Activated CD8-positive, alpha-beta T cell treated with anti-CD3 and anti-CD28 coated beads for 36 hours (primary cell): ENCODE data around the gene RAB22A. TPM values are rescaled to one million over a fixed set of nuclear protein-coding genes. Genes with fewer than 3 reads are reported as not detected.

Source experiments
- ATAC-seq: fragments of 200-7000 bp; cut with Tn5 transposase; one replicate; pipeline ENCODE4 v1.10.0; 2021; ENCODE audit warnings: mild to moderate bottlenecking, moderate library complexity
- CTCF ChIA-PET: fragments of 350-600 bp; sonication (Branson Sonifier 250); formaldehyde crosslinking; loops from one replicate; lab custom pipeline; 2021; ENCODE audit warnings: antibody characterized with exemption; lab: Charles Lee
- POLR2A ChIA-PET: fragments of 350-600 bp; sonication (Branson Sonifier 250); formaldehyde crosslinking; loops from one replicate; lab custom pipeline; 2021; ENCODE audit warnings: antibody characterized with exemption; lab: Charles Lee
- DNase-seq: peaks from one replicate; pipeline ENCODE4 v3.0.0-alpha.2; 2020
- H3K27ac Mint-ChIP-seq: one replicate; pipeline ENCODE4 v1.8.0; 2021; ENCODE audit warnings: mild to moderate bottlenecking, mixed read lengths
- H3K27me3 Mint-ChIP-seq: one replicate; pipeline ENCODE4 v1.8.0; 2021; ENCODE audit warnings: mixed read lengths
- H3K36me3 Mint-ChIP-seq: one replicate; pipeline ENCODE4 v1.8.0; 2021; ENCODE audit warnings: low read depth, mixed read lengths
- H3K4me1 Mint-ChIP-seq: one replicate; pipeline ENCODE4 v1.8.0; 2021; ENCODE audit warnings: low read depth, mixed read lengths
- H3K4me3 Mint-ChIP-seq: one replicate; pipeline ENCODE4 v1.8.0; 2021; ENCODE audit warnings: mild to moderate bottlenecking, moderate library complexity, mixed read lengths
- H3K9me3 Mint-ChIP-seq: one replicate; pipeline ENCODE4 v1.8.0; 2021; ENCODE audit warnings: mixed read lengths
- intact Hi-C: fragments of 100-400 bp; cut with micrococcal nuclease; formaldehyde crosslinking; loops from one replicate; pipeline ENCODE4 v1.10.0; 2022
- total RNA-seq, 2 experiments: library from RNA; stranded (reverse); gene quantifications; one replicate each; pipeline ENCODE4 v1.2.3, GENCODE V29; 2021
- TF ChIP-seq, protein P1 (sequence below): fragments of 200-600 bp; IDR thresholded peaks from one replicate; pipeline ENCODE4 v1.8.0; 2022; ENCODE audit warnings: antibody characterized with exemption, mild to moderate bottlenecking

Gene RAB22A
- total RNA-seq, 2 experiments from 2014 or later, result 8.3 to 9.0 TPM

DNA sequence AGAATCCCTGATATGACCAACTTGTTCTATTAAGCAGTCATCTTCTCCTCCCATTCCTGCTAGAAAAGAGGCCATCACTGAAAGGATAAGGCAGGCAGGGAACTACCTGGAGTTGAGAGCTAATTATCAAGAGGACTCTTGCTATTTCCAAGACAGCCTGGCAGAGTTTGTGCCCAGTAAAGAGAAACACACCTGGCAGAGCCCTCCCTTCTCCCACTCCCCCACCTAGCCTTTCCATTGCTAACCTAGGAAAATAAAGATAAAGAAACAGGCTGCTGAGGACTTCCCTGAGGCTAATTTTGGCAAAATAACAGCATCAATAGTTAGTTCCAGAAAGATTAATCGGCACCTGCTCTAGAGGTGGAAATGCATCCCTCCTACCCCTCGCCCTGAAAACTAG lies 20.4 kb upstream of the RAB22A start:
- Mint-ChIP-seq H3K27ac (no peak overlapping the region), H3K4me3 (no peak overlapping the region), H3K36me3 (peaks cover 15% of the 10 kb centered on the region), H3K4me1 (peaks cover 16% of the 10 kb centered on the region), H3K27me3 (no peaks in the 10 kb centered on the region), H3K9me3 (no peaks in the 10 kb centered on the region)
- TF ChIP-seq, protein P1, sequence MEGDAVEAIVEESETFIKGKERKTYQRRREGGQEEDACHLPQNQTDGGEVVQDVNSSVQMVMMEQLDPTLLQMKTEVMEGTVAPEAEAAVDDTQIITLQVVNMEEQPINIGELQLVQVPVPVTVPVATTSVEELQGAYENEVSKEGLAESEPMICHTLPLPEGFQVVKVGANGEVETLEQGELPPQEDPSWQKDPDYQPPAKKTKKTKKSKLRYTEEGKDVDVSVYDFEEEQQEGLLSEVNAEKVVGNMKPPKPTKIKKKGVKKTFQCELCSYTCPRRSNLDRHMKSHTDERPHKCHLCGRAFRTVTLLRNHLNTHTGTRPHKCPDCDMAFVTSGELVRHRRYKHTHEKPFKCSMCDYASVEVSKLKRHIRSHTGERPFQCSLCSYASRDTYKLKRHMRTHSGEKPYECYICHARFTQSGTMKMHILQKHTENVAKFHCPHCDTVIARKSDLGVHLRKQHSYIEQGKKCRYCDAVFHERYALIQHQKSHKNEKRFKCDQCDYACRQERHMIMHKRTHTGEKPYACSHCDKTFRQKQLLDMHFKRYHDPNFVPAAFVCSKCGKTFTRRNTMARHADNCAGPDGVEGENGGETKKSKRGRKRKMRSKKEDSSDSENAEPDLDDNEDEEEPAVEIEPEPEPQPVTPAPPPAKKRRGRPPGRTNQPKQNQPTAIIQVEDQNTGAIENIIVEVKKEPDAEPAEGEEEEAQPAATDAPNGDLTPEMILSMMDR, result no peak
- no peak for ATAC-seq
- CTCF ChIA-PET, result interaction anchor here (1.0 kb wide), 1 partner anchor 21 kb away, joined by 4 read pairs; no protein-coding TSS in a partner anchor
- no peak for DNase-seq
- POLR2A ChIA-PET, result no interaction called here
- intact Hi-C loops, result no loop called here

GRCh38 chr20:58293453-58293852 lies 16.1 kb upstream of the RAB22A start:
- Mint-ChIP-seq H3K27ac (no peak overlapping the region), H3K27me3 (no peaks in the 10 kb centered on the region), H3K4me1 (peaks cover 11% of the 10 kb centered on the region), H3K4me3 (no peak overlapping the region), H3K9me3 (no peaks in the 10 kb centered on the region), H3K36me3 (peaks cover 2% of the 10 kb centered on the region)
- CTCF ChIA-PET, result no interaction called here
- intact Hi-C loops, result no loop called here
- DNase-seq (no peak), ATAC-seq (peak; percentile 42)
- TF ChIP-seq, protein P1, result no peak
- POLR2A ChIA-PET, result interaction anchor here (0.6 to 1.2 kb wide), 2 partner anchors 10 to 13 kb away, joined by 4 to 6 read pairs; no protein-coding TSS in a partner anchor

DNA sequence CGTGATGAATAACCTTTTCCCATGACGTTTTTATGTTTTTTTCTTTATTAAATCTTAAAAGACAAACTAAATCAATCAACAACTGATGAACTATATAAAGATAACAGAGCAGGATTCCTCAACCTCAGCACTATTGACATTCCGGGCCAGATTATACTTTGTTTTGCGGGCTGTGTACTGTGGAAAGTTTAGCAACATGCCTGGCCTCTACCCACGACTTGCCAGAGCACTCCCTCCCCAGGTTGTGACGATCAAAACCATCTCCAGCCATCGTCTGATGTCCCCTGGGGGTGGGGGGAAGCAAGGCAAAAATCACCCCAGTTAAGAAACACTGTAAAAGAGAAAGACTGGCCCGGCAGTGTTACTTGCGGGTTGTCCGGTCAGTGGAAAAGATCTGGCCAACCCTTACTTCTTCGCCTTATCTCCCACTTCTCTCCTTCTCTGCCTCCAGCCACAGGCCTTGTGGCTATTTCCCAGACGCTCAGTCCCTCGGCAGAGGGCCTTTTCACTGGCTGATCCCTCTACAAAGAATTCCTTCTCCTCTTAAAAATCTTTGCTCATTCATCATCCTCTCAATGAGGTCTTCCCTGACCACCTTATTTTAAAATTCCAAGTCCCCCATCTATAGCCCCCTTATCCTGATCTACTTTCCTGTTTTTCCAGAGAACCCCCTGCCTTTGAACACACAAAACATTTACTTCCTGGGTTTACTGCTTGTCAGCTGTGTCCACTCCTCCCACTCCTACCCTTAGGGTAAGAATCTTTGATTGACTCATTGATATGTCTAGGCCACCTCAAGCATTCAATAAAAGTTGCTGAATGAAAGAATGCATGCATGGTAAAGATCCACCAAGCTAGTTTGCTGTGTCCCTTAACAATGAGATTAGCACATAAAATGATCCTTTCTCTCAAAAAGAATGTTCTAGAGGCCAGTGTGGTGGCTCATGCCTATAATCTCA lies 14.7 kb upstream of the RAB22A start:
- peaks cover 11% of the 10 kb centered on the region for H3K4me1 Mint-ChIP-seq
- H3K9me3 Mint-ChIP-seq, result no peaks in the 10 kb centered on the region
- no peak for DNase-seq
- no peak for ATAC-seq
- TF ChIP-seq, protein P1, result no peak
- H3K27me3 Mint-ChIP-seq, result no peaks in the 10 kb centered on the region
- H3K4me3 Mint-ChIP-seq, result no peak overlapping the region
- ChIA-PET CTCF (no interaction called here), POLR2A (interaction anchor here (3.2 kb wide), 1 partner anchor 12 kb away, joined by 14 read pairs; no protein-coding TSS in a partner anchor)
- intact Hi-C loops, result no loop called here
- H3K27ac Mint-ChIP-seq, result no peak overlapping the region
- H3K36me3 Mint-ChIP-seq, result peaks cover 6% of the 10 kb centered on the region

- ATAC-seq, result no peak
- Mint-ChIP-seq H3K4me3 (no peak overlapping the region), H3K27me3 (no peaks in the 10 kb centered on the region), H3K27ac (no peak overlapping the region), H3K4me1 (peaks cover 11% of the 10 kb centered on the region), H3K36me3 (peaks cover 6% of the 10 kb centered on the region), H3K9me3 (no peaks in the 10 kb centered on the region)
- no peak for DNase-seq
- TF ChIP-seq, protein P1, result no peak
- ChIA-PET CTCF (interaction anchor here (0.8 to 1.6 kb wide), 4 partner anchors 8 to 62 kb away, joined by 3 read pairs; no protein-coding TSS in a partner anchor), POLR2A (interaction anchor here (0.7 to 3.2 kb wide), 2 partner anchors 11 to 17 kb away, joined by 3 to 14 read pairs; no protein-coding TSS in a partner anchor)
- intact Hi-C loops, result no loop called here
Observed at GRCh38 chr20:58296051-58296837, 13.3 kb upstream of the RAB22A start.
